ENCODE results near the gene SNAPC2.

Gene SNAPC2

GRCh38 chr19:7942981-7943443, 22.9 kb downstream of the SNAPC2 start:
- TF ChIP-seq, protein P1, sequence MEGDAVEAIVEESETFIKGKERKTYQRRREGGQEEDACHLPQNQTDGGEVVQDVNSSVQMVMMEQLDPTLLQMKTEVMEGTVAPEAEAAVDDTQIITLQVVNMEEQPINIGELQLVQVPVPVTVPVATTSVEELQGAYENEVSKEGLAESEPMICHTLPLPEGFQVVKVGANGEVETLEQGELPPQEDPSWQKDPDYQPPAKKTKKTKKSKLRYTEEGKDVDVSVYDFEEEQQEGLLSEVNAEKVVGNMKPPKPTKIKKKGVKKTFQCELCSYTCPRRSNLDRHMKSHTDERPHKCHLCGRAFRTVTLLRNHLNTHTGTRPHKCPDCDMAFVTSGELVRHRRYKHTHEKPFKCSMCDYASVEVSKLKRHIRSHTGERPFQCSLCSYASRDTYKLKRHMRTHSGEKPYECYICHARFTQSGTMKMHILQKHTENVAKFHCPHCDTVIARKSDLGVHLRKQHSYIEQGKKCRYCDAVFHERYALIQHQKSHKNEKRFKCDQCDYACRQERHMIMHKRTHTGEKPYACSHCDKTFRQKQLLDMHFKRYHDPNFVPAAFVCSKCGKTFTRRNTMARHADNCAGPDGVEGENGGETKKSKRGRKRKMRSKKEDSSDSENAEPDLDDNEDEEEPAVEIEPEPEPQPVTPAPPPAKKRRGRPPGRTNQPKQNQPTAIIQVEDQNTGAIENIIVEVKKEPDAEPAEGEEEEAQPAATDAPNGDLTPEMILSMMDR (IDR thresholded peaks at IDR 0.05; ENCODE audit: poor library complexity, severe bottlenecking): no peak
- peaks cover 32% of the 10 kb centered on the region for H3K36me3 ChIP-seq (ENCODE audit: low read depth)
- no peaks in the 10 kb centered on the region for H3K27me3 ChIP-seq (ENCODE audit: insufficient read depth, poor library complexity, severe bottlenecking)
- DNase-seq (ENCODE audit: low spot score) (no peak), ATAC-seq (ENCODE audit: low read depth) (peak; percentile 4; the same call in 2 of the 3 replicates)
- no peaks in the 10 kb centered on the region for H3K9me3 ChIP-seq (ENCODE audit: severe bottlenecking)
- H3K4me1 ChIP-seq (ENCODE audit: insufficient read depth, poor library complexity, severe bottlenecking): no peaks in the 10 kb centered on the region
- peak overlapping the region; percentile 46 for H3K27ac ChIP-seq (ENCODE audit: poor library complexity, severe bottlenecking)
- H3K4me3 ChIP-seq (ENCODE audit: severe bottlenecking): peak overlapping the region; percentile 81

- DNase-seq (ENCODE audit: low spot score): peak; percentile 99
Measured at GRCh38 chr19:7943444-7944176, 23.5 kb downstream of the SNAPC2 start, which contains the start of gene TIMM44. Gene TIMM44, minus strand, starts transcription at chr19:7943666. Its CDS starts 15 bp downstream, at chr19:7943651.

GRCh38 chr19:7944177-7944761, 24.1 kb downstream of the SNAPC2 start:
- peak overlapping the region; percentile 81 for H3K4me3 ChIP-seq (ENCODE audit: severe bottlenecking)
- no peaks in the 10 kb centered on the region for H3K4me1 ChIP-seq (ENCODE audit: insufficient read depth, poor library complexity, severe bottlenecking)
- DNase-seq (ENCODE audit: low spot score) (no peak), ATAC-seq (ENCODE audit: low read depth) (peak; percentile 32)
- H3K27ac ChIP-seq (ENCODE audit: poor library complexity, severe bottlenecking): peak overlapping the region; percentile 46
- no peaks in the 10 kb centered on the region for H3K27me3 ChIP-seq (ENCODE audit: insufficient read depth, poor library complexity, severe bottlenecking)
- H3K36me3 ChIP-seq (ENCODE audit: low read depth): peaks cover 20% of the 10 kb centered on the region
- no peaks in the 10 kb centered on the region for H3K9me3 ChIP-seq (ENCODE audit: severe bottlenecking)
- TF ChIP-seq, protein P1 (IDR thresholded peaks at IDR 0.05; ENCODE audit: poor library complexity, severe bottlenecking): peak; percentile 88

More at GRCh38 chr19:7943444-7944176, 23.5 kb downstream of the SNAPC2 start, which contains the start of gene TIMM44:
- peak; percentile 99 for ATAC-seq (ENCODE audit: low read depth)
- TF ChIP-seq, protein P1 (IDR thresholded peaks at IDR 0.05; ENCODE audit: poor library complexity, severe bottlenecking): no peak
- Histone ChIP-seq H3K9me3 (ENCODE audit: severe bottlenecking) (no peaks in the 10 kb centered on the region), H3K4me1 (ENCODE audit: insufficient read depth, poor library complexity, severe bottlenecking) (no peaks in the 10 kb centered on the region), H3K27ac (ENCODE audit: poor library complexity, severe bottlenecking) (peak within 1 kb of the TSS; percentile 46), H3K4me3 (ENCODE audit: severe bottlenecking) (peak within 1 kb of the TSS; percentile 81), H3K27me3 (ENCODE audit: insufficient read depth, poor library complexity, severe bottlenecking) (no peaks in the 10 kb centered on the region), H3K36me3 (ENCODE audit: low read depth) (peaks cover 26% of the 10 kb centered on the region)

DNA sequence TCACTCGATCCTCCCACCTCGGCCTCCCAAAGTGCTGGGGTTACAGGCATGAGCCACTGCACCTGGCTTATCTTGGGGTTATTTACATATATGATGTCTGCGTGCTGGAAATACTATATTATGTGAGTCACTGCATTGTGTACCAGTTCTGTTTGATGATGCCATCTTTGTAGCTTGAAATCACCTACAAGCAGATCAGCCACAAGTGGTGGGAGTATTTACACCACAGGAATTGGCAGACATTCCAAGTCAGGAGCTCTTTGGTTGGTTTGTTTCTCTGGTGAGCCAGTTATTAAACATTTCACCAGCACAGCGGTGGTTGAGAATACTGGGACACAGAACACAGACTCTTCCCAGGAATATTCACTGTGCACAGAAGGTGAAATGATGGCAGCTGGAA, 27.8 kb downstream of the SNAPC2 start:
- TF ChIP-seq, protein P1 (IDR thresholded peaks at IDR 0.05; ENCODE audit: poor library complexity, severe bottlenecking): no peak
- no peaks in the 10 kb centered on the region for H3K9me3 ChIP-seq (ENCODE audit: severe bottlenecking)
- no peak for DNase-seq (ENCODE audit: low spot score)
- H3K4me1 ChIP-seq (ENCODE audit: insufficient read depth, poor library complexity, severe bottlenecking): peaks cover 3% of the 10 kb centered on the region
- H3K4me3 ChIP-seq (ENCODE audit: severe bottlenecking): no peak overlapping the region
- no peaks in the 10 kb centered on the region for H3K27me3 ChIP-seq (ENCODE audit: insufficient read depth, poor library complexity, severe bottlenecking)
- no peak for ATAC-seq (ENCODE audit: low read depth)
- no peaks in the 10 kb centered on the region for H3K36me3 ChIP-seq (ENCODE audit: low read depth)
- H3K27ac ChIP-seq (ENCODE audit: poor library complexity, severe bottlenecking): no peak overlapping the region

Data from RWPE2 (cell line).